Testis (tissue), 2 donors: ENCODE results near the gene HOMER2.

Experiments
- CTCF ChIP-seq, 3 experiments: fragments of 450-650 bp in 2 of 3; fragments of 200-600 bp in 1 of 3; sonication (generic) in 1 of 3; IDR thresholded peaks; one replicate each; pipeline ENCODE4 v1.5.1; 2016 to 2019; ENCODE audit warnings: antibody characterized with exemption in 3 of 3, mild to moderate bottlenecking in 2 of 3, moderate library complexity in 1 of 3
- POLR2A ChIP-seq: fragments of 450-650 bp; IDR thresholded peaks from one replicate; pipeline ENCODE4 v1.6.1; 2017; ENCODE audit warnings: antibody characterized with exemption, mild to moderate bottlenecking, moderate library complexity

GRCh38 chr15:82944821-82945220, 7.7 kb downstream of the HOMER2 start:
- TF ChIP-seq POLR2A (no peak), CTCF (IDR thresholded peaks at IDR 0.05) (no peak)
